Activated CD4-positive, alpha-beta T cell treated with anti-CD3 and anti-CD28 coated beads for 1 hour (primary cell): ENCODE measurements around the gene FAM234A.
"Not testable (repeated sequence)": the region's sequence is repeated elsewhere in the genome, so short reads cannot be mapped to it uniquely, and the experiment has no call there.

Experiments used
- DNase-seq: peaks from one replicate; pipeline ENCODE4 v3.0.0-alpha.2; 2020

The FAM234A gene

GRCh38 chr16:234468-235305 is at the start of gene FAM234A:
Gene FAM234A, plus strand, starts transcription at chr16:234821. Its CDS starts 19,593 bp downstream, at chr16:254414.
- peak; percentile 93 for DNase-seq

- no peak for DNase-seq
These were observed 49.4 kb upstream of the FAM234A start for GRCh38 chr16:185213-185612.

GRCh38 chr16:185691-186090 is 48.9 kb upstream of the FAM234A start:
- DNase-seq = no peak

- DNase-seq = no peak
These were observed 47.3 kb upstream of the FAM234A start for GRCh38 chr16:187330-187729.

- peak; percentile 13 for DNase-seq
These were observed 45.9 kb upstream of the FAM234A start for GRCh38 chr16:188674-189073.

GRCh38 chr16:189604-190186 is 44.9 kb upstream of the FAM234A start:
- DNase-seq = no peak

- no peak for DNase-seq
These were observed 42.8 kb upstream of the FAM234A start for GRCh38 chr16:191831-192230.

GRCh38 chr16:192686-193085 is 41.9 kb upstream of the FAM234A start:
- no peak for DNase-seq

GRCh38 chr16:193441-193840 is 41.2 kb upstream of the FAM234A start:
- DNase-seq = no peak

- DNase-seq = no peak
These were observed 40.1 kb upstream of the FAM234A start for GRCh38 chr16:194516-194915.

GRCh38 chr16:200388-200787 is 34.2 kb upstream of the FAM234A start:
- DNase-seq = no peak

GRCh38 chr16:203246-203645 is 31.4 kb upstream of the FAM234A start:
- DNase-seq = no peak

- not testable (repeated sequence) for DNase-seq
These were observed 30.6 kb upstream of the FAM234A start for GRCh38 chr16:204046-204445.

- DNase-seq = not testable (repeated sequence)
These were observed 25.3 kb upstream of the FAM234A start for GRCh38 chr16:209359-209758.

GRCh38 chr16:211631-212180 is 22.9 kb upstream of the FAM234A start:
- not testable (repeated sequence) for DNase-seq

GRCh38 chr16:212999-213398 is 21.6 kb upstream of the FAM234A start:
- DNase-seq = no peak

- no peak for DNase-seq
These were observed 14.6 kb upstream of the FAM234A start for GRCh38 chr16:220021-220420.

GRCh38 chr16:228151-228851 is 6.3 kb upstream of the FAM234A start:
- DNase-seq = no peak

GRCh38 chr16:228852-229730 is 5.5 kb upstream of the FAM234A start, which contains the start of gene LUC7L:
Gene LUC7L, minus strand, starts transcription at chr16:229449. Its CDS starts 110 bp downstream, at chr16:229339.
- DNase-seq = peak; percentile 77

- no peak for DNase-seq
These were observed 4.8 kb upstream of the FAM234A start for GRCh38 chr16:229731-230281.

GRCh38 chr16:230351-230750 is 4.3 kb upstream of the FAM234A start:
- DNase-seq = not testable (repeated sequence)

GRCh38 chr16:230949-231348 is 3.7 kb upstream of the FAM234A start:
- no peak for DNase-seq
